Measurements from ENCODE around the gene THEMIS. TPM values are rescaled to one million over a fixed set of nuclear protein-coding genes. Genes with fewer than 3 reads are reported as not detected.
"Not testable (repeated sequence)": the region's sequence is repeated elsewhere in the genome, so short reads cannot be mapped to it uniquely, and the experiment has no call there.

THEMIS gene
- total RNA-seq, 1 donor from 2014 or later, result not detected

- Histone ChIP-seq H3K9ac (no peak overlapping the region), H2AFZ (replicated peaks) (no peak overlapping the region), H4K20me1 (ENCODE audit: low read depth) (no peaks in the 10 kb centered on the region), H3K4me1 (no peaks in the 10 kb centered on the region), H3K27ac (no peak overlapping the region), H3K36me3 (no peaks in the 10 kb centered on the region), H3F3A (ENCODE audit: low read depth) (no peaks in the 10 kb centered on the region), H3K4me2 (no peak overlapping the region), H3K9me3 (ENCODE audit: low read depth) (no peaks in the 10 kb centered on the region), H3K27me3 (no peaks in the 10 kb centered on the region), H3K4me3 (no peak overlapping the region), H3K79me2 (ENCODE audit: low read depth) (no peaks in the 10 kb centered on the region)
- Mint-ChIP-seq H3K9me3 (no peaks in the 10 kb centered on the region), H3K27me3 (ENCODE audit: insufficient read depth, low read depth) (peaks cover 2% of the 10 kb centered on the region), H3K27ac (no peak overlapping the region), H3K4me1 (no peaks in the 10 kb centered on the region), H3K36me3 (no peaks in the 10 kb centered on the region), H3K4me3 (no peak overlapping the region)
- no peak for DNase-seq (ENCODE audit: low spot score)
- no peak for TF ChIP-seq EZH2phosphoT487 (IDR thresholded peaks at IDR 0.05)
- no peak for TF ChIP-seq EZH2 (IDR thresholded peaks at IDR 0.05)
- TF ChIP-seq CTCF (IDR thresholded peaks at IDR 0.05), result no peak
Measured at GRCh38 chr6:127786109-127786508, 114.7 kb downstream of the THEMIS start.

GRCh38 chr6:127784468-127784867, 116.4 kb downstream of the THEMIS start:
- no peak overlapping the region for H3K4me3 Mint-ChIP-seq
- no peak for DNase-seq (ENCODE audit: low spot score)
- H3K79me2 ChIP-seq (ENCODE audit: low read depth), result no peaks in the 10 kb centered on the region
- H3K9me3 ChIP-seq (ENCODE audit: low read depth), result no peaks in the 10 kb centered on the region
- H3K9me3 Mint-ChIP-seq, result no peaks in the 10 kb centered on the region
- H3K36me3 Mint-ChIP-seq, result no peaks in the 10 kb centered on the region
- no peaks in the 10 kb centered on the region for H3K4me1 Mint-ChIP-seq
- no peaks in the 10 kb centered on the region for H3K27me3 ChIP-seq
- H3K27me3 Mint-ChIP-seq (ENCODE audit: insufficient read depth, low read depth), result peaks cover 2% of the 10 kb centered on the region
- H3F3A ChIP-seq (ENCODE audit: low read depth), result no peaks in the 10 kb centered on the region
- no peak overlapping the region for H2AFZ ChIP-seq (replicated peaks)
- TF ChIP-seq EZH2phosphoT487 (IDR thresholded peaks at IDR 0.05), result no peak
- no peak for TF ChIP-seq EZH2 (IDR thresholded peaks at IDR 0.05)
- no peak for TF ChIP-seq CTCF (IDR thresholded peaks at IDR 0.05)
- no peaks in the 10 kb centered on the region for H4K20me1 ChIP-seq (ENCODE audit: low read depth)
- H3K9ac ChIP-seq, result no peak overlapping the region
- H3K36me3 ChIP-seq, result no peaks in the 10 kb centered on the region
- no peak overlapping the region for H3K27ac ChIP-seq
- no peak overlapping the region for H3K4me2 ChIP-seq
- H3K4me3 ChIP-seq, result no peak overlapping the region
- H3K27ac Mint-ChIP-seq, result no peak overlapping the region
- no peaks in the 10 kb centered on the region for H3K4me1 ChIP-seq

GRCh38 chr6:127781636-127782272, 119.1 kb downstream of the THEMIS start:
- not testable (repeated sequence) for H3K4me3 ChIP-seq; H3K4me1 ChIP-seq; H3K36me3 ChIP-seq; H3K4me2 ChIP-seq; H3K27me3 ChIP-seq; H3K9me3 ChIP-seq (ENCODE audit: low read depth); H3K9ac ChIP-seq; H3K4me1 Mint-ChIP-seq; DNase-seq (ENCODE audit: low spot score); H3K9me3 Mint-ChIP-seq; H4K20me1 ChIP-seq (ENCODE audit: low read depth); H3K27ac ChIP-seq; H3K27me3 Mint-ChIP-seq (ENCODE audit: insufficient read depth, low read depth); H3K4me3 Mint-ChIP-seq; H2AFZ ChIP-seq (replicated peaks); H3F3A ChIP-seq (ENCODE audit: low read depth); H3K79me2 ChIP-seq (ENCODE audit: low read depth); H3K36me3 Mint-ChIP-seq; H3K27ac Mint-ChIP-seq

- Mint-ChIP-seq H3K9me3 (no peaks in the 10 kb centered on the region), H3K27ac (no peak overlapping the region), H3K4me1 (no peaks in the 10 kb centered on the region), H3K4me3 (no peak overlapping the region), H3K27me3 (ENCODE audit: insufficient read depth, low read depth) (no peaks in the 10 kb centered on the region), H3K36me3 (no peaks in the 10 kb centered on the region)
- Histone ChIP-seq H3K36me3 (no peaks in the 10 kb centered on the region), H3F3A (ENCODE audit: low read depth) (no peaks in the 10 kb centered on the region), H3K4me1 (no peaks in the 10 kb centered on the region), H3K9ac (no peak overlapping the region), H4K20me1 (ENCODE audit: low read depth) (no peaks in the 10 kb centered on the region), H3K27ac (no peak overlapping the region), H2AFZ (replicated peaks) (peak overlapping the region; percentile 70), H3K4me2 (no peak overlapping the region), H3K27me3 (no peaks in the 10 kb centered on the region), H3K9me3 (ENCODE audit: low read depth) (no peaks in the 10 kb centered on the region), H3K4me3 (no peak overlapping the region), H3K79me2 (ENCODE audit: low read depth) (no peaks in the 10 kb centered on the region)
- DNase-seq (ENCODE audit: low spot score), result no peak
- TF ChIP-seq EZH2phosphoT487 (IDR thresholded peaks at IDR 0.05) (no peak), CTCF (IDR thresholded peaks at IDR 0.05) (no peak), EZH2 (IDR thresholded peaks at IDR 0.05) (no peak)
Measured at GRCh38 chr6:127776320-127776719, 124.5 kb downstream of the THEMIS start.
